GM10266 (cell line): Measurements from ENCODE around the gene ITGB8.

Experiments
- DNase-seq: peaks from one replicate; pipeline ENCODE4 v3.0.0; 2012; ENCODE audit errors: extremely low spot score
- TF ChIP-seq, protein P1 (sequence below): IDR thresholded peaks from 2 replicates; pipeline ENCODE4 v1.5.1; 2012; ENCODE audit warnings: mild to moderate bottlenecking, low read depth; ENCODE audit not compliant: control insufficient read depth, insufficient read depth; ENCODE audit errors: missing control alignments

The ITGB8 gene

DNA sequence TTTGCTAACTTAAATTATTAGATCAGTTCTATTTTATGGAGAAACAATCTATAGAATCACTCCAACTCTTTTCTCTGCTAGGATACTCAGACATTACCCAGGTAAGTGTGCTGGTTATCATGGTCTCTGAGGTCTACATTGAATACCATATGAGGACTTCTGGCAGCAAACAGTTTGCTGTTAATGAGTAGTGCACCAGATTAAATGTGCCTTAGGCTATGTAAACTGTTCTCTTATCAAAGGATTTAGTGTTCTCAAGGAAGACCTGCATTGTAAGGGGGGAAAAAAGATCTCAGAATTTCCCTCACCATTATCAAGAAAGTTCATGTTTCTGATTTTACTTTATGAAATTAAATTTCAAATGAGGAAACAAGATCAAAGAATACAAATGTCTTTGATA is 107.5 kb downstream of the ITGB8 start:
- no peak for DNase-seq

DNA sequence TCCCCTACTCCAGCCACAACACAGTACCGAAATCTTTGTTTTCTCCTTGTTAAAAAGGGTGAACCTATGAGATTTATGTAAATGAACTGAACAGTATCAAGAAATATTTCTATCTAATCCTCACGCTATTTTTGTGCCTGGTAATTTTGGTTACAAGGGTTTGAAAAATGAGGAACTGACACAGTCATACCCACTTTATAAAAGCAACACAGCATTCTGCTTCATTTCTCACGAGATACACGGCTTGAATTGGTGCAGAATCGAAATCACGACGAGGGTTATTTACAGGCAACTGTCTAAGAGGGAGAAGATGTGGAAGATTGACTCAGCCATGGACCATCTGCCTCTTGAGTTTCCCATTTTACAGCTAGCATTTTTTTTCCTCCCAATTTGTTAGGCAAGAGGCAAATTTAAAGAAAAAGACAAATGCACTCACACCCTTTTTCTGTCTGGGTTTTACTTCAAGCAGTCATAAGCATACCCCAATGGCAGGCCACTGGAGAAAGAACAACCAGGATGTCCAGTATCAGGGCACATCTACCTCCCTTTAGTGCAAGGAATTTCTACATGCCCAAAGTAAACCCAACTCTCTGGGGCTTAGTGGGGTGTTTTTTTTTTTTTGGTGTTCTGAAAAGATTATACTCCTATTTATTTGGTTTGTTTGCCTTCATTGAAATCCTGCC is 108.1 kb downstream of the ITGB8 start:
- TF ChIP-seq, protein P1, sequence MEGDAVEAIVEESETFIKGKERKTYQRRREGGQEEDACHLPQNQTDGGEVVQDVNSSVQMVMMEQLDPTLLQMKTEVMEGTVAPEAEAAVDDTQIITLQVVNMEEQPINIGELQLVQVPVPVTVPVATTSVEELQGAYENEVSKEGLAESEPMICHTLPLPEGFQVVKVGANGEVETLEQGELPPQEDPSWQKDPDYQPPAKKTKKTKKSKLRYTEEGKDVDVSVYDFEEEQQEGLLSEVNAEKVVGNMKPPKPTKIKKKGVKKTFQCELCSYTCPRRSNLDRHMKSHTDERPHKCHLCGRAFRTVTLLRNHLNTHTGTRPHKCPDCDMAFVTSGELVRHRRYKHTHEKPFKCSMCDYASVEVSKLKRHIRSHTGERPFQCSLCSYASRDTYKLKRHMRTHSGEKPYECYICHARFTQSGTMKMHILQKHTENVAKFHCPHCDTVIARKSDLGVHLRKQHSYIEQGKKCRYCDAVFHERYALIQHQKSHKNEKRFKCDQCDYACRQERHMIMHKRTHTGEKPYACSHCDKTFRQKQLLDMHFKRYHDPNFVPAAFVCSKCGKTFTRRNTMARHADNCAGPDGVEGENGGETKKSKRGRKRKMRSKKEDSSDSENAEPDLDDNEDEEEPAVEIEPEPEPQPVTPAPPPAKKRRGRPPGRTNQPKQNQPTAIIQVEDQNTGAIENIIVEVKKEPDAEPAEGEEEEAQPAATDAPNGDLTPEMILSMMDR: no peak
- DNase-seq: peak; percentile 17

More for the DNA sequence above, 107.5 kb downstream of the ITGB8 start:
- TF ChIP-seq, protein P1: no peak

DNA sequence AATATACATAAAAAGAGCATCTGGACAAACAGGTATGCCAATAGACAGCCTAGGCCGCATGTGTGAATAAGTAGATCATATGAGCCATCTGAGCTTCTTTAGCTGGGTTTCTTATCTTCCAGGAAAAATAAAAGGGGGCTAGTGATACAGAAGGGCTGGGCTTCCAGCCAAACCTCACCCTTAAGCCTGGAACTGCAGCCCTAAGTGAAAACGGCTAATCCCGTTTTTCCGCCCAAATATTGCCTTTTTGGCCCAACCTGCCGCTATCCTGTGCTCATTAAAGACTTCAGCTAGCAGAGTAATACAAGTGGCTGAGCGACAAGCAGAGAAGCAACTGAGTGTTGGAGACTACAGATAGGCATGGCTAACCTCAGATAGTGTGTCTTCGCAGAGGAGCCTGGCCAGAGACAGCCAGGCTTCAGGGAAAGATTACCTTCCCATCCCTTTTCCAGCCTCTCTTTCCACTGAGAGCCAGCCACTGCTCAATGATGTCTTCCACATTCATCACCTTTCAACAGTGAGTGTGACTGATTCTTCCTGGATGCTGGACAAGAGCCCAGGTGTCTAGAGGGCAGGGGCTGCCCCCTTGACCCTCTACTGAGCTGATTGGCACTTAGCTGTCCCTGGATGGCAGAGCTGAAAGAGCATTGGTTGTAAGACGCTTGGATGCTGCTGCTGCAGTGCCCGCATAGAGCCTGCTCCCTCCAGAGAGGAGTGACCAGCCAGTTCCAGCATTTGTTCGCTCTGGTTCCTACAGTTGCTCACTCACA is 108.9 kb downstream of the ITGB8 start:
- no peak for DNase-seq
- TF ChIP-seq, protein P1: no peak

DNA sequence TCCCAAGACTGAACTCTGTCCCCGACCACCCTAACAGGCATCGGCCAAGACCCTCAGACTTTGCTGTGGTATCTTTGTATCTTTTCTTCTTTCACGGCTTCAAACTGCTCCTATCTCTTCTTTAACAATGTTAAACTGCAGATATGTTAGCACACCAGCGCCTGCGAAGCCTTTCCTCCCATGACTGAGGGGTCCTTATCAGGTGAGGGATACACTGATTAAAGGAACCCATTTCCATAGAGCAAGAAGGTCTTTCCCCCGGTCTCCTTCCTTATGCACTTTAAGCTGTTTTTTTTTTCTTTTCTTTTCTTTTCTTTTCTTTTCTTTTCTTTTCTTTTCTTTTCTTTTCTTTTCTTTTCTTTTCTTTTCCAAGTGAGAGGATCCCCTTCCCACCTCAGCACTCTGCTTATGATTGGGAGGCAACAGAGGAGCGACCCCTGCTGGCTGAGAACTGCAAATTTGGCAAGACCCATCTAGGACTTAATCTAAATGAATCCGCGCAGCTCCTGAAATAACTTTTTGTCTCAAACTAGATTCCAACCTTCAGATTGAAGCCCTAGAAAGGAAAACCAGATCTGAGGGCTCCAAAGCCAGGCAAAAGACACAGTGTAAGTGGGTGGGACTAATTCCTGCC is 109.9 kb downstream of the ITGB8 start:
- no peak for DNase-seq
- TF ChIP-seq, protein P1: peak; percentile 47

DNA sequence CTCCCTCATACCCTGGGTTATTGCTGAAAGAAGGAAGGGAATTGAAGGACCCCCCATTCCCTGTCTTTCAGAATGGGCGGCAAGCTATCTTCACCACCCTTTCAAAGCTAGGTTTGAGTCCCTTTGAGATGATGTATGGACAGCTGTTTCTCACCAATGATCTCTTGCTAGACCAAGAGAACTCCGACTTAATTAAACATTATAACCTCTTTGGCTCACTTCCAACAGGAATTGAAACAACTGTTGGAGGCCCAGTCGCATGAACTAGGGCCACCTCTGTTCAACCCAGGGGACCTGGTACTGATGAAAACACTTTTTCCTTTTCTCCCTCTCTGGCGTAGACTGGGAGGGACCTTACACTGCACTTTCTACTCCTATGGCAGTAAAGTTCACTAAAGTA is 110.6 kb downstream of the ITGB8 start:
- TF ChIP-seq, protein P1: no peak
- DNase-seq: no peak

DNA sequence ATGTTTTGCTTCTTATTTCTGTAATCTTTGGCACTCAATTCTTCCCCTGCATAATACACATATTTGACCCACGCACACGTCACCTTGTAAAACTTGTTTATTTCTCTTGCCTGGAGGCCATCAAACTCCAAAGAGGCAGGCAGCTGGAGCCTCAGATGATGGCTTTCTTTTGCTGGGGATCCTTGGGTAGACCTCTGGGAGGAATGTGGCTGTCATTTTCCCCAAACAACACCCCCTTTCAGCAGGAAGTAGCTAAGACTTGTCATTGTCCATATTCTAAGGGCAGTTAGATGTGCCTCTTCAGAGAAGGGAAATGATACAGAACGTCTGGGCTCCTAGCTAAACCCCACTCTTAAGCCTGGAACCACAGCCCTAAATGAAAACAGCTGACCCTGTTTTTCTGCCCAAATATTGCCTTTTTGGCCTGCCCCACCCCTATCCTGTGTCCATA is 111.3 kb downstream of the ITGB8 start:
- TF ChIP-seq, protein P1: no peak
- DNase-seq: no peak
